ENCODE measurements around the gene CPEB2.

DNA sequence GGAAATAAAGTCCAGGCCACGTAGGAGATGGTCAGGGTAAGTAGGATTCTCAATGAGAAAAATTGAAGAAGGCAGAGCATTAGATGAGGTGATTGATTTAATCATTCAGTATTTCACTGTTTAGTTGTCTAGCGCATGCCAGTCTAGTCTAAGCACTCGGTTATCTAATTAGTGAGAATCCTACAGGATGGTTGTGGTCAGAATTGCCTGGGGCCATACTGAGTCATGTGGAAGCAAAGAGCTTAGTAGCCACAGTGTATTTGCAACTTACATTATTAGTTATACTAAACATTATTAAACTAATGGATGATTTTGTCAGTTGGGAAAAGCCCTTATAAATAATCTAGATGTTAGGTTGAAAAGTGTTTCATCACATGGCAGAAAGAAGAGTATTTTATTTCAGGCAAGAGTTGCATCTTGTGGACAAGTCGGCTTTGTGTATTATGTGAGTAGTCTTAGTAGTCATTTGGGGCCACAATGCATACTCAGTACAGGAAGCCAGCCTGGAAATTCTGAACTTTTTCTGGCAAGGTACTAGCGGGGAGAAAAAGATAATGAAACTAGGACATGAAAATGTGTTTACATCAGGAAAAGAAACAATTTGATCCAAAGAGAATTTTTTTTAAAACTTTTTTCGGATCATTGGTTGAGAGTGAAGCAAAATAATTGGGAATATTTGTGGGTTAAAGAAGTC, 31.9 kb downstream of the CPEB2 start:
- TF ChIP-seq CTCF (IDR thresholded peaks at IDR 0.05; ENCODE audit: insufficient read depth, low read length) (no peak), SPI1 (IDR thresholded peaks at IDR 0.05; ENCODE audit: borderline replicate concordance, low read depth) (no peak), GABPA (IDR thresholded peaks at IDR 0.05; ENCODE audit: low read depth) (no peak), REST (IDR thresholded peaks at IDR 0.05; ENCODE audit: insufficient replicate concordance, low read depth) (no peak), POLR2AphosphoS5 (IDR thresholded peaks at IDR 0.05; ENCODE audit: low read depth) (no peak)

Data from HL-60 (cell line).